Stimulated activated CD4-positive, alpha-beta T cell treated with anti-CD3 and anti-CD28 coated beads, Interleukin-15, amount 100 ng/mL, for 24 hours (primary cell): Measurements from ENCODE around the gene MFSD6.

ENCODE experiments used
- DNase-seq: peaks from one replicate; pipeline ENCODE4 v3.0.0-alpha.2; 2020

Gene MFSD6

GRCh38 chr2:190443055-190443454 is 34.9 kb downstream of the MFSD6 start:
- DNase-seq, result no peak

DNA sequence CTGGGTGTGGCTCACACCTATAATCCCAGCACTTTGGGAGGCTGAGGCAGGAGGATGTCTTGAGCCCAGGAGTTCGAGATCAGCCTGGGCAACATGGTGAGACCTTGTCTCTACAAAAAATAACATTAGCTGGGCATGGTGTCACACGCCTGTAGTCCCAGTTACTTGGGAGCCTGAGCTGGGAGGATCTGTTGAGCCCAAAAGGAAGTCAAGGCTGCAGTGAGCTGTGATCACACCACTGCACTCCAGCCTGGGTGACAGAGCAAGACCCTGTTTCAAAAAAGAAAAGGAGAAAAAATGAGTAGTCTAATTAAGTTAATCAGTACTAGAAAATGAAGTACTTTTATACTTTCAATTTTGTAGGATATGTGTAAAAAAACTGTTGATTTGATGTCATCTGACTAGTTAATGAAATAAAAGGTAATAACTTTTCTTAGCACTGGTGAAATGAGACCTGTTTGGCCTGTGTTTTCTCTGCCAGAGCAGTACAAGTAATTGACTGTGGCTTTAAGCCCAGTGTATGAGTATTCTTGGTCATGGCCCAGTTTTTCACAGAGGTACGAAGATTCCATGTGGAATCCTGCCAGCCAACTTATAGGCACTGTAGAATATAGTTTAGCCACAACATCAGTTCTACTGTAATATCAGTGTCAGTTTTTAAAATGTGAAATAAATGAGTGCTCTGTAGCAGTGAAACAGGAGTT is 35.8 kb downstream of the MFSD6 start:
- DNase-seq, result no peak

DNA sequence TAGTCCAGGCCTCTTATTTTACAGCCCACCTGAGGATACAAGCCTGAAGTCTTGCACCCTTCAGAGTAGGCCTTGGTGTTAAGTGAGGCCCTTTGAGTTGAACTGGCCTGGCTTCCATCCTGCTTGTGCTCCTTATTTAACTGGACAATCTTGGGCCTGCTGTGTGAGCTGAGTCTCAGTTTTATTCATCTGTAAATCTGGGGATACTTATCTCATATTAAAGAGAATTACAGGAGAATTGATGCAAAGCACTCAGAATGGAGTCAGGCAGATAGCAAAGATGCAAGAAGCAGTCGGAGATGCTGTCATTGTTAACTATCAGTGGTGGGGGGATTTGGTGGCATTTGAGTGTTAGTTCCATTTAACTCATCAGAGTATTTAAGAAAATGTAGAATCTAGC is 36.8 kb downstream of the MFSD6 start:
- no peak for DNase-seq

DNA sequence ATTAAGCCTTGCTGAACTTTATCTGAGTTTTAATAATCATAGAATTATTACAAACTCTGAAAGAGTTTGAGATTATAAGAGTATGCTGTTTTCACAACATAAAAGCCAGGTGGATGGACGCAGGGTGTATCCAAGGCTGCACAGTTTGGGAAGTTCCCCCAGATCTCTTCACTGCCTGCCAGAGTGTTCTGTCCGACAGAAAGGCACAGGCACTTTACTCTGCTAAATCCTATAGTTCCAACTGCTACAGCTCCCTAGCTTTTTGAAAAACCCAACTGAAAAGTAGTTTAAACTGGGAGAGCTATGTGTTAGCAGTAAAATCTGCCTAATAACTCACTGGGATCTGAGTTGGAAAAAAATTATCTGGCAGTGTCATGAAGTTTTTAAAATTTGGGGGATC is 38.0 kb downstream of the MFSD6 start:
- no peak for DNase-seq

- no peak for DNase-seq
Measured at GRCh38 chr2:190446750-190447516, 38.8 kb downstream of the MFSD6 start.

DNA sequence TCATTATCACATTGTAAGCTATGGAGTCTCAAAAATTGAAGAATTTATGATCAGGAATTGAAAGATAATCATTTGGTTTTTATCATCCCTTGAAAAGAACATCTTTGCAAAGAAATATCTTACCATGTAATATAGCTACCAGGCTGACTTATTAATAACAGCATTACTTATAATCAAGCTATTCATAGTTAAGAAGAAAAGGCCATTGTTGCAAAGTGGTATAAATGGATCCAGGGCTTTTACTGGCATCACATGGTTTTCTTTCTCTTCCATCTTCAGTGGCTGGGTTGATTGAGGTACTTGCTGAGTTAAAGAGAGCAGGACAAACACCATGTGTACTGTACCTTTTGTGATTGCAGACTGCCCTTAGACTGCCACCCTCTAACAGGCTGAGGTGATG is 39.6 kb downstream of the MFSD6 start:
- DNase-seq, result no peak

- no peak for DNase-seq
Measured at GRCh38 chr2:190449925-190450324, 41.8 kb downstream of the MFSD6 start.

- DNase-seq, result no peak
Measured at GRCh38 chr2:190450363-190450762, 42.2 kb downstream of the MFSD6 start.

GRCh38 chr2:190451561-190452176 is 43.5 kb downstream of the MFSD6 start:
- DNase-seq, result no peak

DNA sequence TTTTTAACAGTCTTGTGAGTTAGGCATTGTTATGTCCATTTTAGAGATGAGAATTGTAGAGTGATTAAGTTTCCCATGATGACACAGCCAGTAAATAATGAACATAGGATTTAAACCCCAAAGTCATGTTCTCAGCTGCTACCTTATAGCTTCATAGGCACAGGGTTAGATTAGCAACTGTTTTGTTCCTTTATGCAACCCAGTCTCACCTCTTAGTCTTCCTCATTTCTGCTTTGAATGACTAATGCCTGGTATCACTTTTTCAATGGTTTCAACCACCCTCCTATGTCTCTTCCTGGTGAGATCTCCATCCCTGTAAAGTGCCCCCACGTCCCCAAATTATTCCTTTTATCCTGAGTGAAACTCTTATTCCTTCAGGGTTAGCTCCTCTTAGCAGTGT is 44.3 kb downstream of the MFSD6 start:
- no peak for DNase-seq

GRCh38 chr2:190454795-190455194 is 46.6 kb downstream of the MFSD6 start:
- no peak for DNase-seq

- no peak for DNase-seq
Measured at GRCh38 chr2:190455358-190456095, 47.4 kb downstream of the MFSD6 start.

DNA sequence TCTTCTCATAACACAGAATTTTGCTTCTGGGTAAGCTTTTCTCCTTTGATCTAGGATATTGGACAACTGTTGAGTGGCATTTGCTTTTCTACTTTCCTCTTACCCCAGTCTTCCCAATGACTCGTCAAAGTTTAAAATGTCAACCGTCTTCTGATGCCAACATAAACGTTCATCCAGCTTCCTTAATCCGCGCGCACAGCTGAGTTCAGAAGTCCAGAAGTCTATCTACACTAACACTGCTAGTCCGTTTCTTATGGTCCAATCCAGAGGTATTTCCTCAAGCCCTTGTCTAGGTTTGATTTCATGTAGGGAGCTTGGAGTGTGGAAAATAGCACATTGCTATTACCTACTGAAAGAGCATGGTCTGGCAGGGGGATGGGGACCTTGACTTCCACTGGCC is 48.7 kb downstream of the MFSD6 start:
- no peak for DNase-seq

DNA sequence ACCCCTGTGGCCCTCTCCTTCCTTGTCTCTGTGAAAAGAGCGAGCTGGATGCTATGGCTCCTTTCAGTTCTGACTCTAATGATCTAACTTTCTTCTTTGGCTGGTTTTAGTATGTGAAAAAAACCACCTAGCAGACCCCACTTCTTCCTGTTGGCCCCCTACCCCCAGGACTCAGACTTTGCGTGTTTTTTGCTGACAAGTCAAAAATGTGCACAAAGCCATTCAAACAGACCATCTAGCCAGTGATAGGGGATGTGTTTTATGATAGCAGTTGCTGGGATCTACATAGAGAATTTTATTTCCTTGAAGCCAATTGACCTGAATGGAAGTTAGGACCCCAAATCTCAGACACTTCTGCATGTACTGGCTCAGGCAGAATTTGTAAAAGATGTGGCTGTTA is 49.1 kb downstream of the MFSD6 start:
- no peak for DNase-seq

DNA sequence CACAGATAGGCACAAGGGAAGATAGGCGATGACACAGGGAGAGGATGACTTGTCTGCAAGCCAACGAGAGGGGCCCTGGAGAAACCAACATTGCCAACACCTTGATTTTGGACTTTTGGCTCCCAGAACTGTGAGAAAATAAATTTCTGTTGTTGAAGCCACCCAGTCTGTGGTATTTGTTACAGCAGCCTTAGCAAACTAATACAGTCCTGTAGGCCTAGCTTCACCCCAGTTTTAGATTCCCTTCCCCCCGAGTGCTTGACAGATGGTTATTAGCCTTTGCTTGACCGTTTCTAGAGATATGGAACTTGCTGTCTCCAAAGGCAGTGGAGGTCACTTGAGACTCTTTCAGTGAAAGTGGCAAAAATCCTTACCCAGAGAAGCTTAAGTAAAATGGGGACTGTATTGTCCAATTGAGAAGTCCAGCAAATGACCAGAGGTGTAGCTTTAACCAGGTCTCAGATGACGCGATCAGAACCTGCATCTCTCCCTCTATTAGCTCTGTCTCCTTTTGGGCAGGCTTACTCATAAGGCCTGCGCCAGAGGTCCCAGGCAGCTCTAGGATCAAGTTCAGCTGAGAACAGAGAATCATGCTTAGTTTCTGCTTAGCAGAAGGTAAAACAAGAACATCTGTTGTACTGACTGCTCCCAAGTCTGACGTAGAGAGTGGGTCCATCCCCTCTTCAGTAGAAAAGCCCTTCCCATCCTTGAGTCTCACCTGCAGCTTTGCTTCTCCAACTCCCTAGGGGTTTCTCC is 50.4 kb downstream of the MFSD6 start:
- DNase-seq, result no peak

DNA sequence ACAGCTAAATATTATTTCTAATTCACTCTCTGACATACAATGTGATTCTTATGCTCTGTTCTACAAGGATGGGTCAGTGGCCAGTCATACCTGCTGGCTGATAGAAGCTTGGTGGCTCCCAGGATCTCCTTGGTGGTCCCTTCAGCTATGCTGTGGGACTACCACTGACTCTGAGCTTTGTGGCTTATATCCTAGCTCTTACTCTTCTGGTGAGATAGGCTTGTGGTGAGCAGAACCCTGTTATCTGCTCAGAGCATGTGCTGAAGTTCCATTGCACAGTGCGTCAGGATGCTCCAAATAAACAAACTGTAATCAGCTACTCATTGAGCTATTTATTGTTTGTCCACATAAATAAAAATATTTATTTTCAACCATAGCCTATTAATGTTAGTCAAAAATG is 51.7 kb downstream of the MFSD6 start:
- DNase-seq, result no peak

- no peak for DNase-seq
Measured at GRCh38 chr2:190460487-190460886, 52.3 kb downstream of the MFSD6 start.

GRCh38 chr2:190462181-190462580 is 54.0 kb downstream of the MFSD6 start:
- no peak for DNase-seq

DNA sequence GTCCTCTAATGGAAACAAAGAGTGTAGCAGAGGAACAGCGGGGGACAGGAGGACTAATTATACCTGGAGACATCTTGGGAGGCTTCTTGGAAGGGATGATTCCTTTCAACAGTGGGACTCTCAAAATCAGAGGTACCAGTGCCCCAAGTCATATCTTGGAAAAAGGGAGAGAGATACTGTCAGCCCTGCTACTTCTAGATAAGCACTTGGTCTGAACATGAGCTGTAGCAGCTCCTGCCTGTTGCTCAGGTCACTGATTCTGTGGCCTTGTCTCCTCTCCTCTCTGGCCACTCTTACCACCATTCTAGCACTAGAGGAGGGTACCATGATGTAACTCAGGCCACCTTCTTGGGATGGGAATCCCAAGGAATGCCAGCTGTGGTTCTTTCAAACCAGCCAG is 54.5 kb downstream of the MFSD6 start:
- no peak for DNase-seq

- no peak for DNase-seq
Measured at GRCh38 chr2:190465060-190465459, 56.9 kb downstream of the MFSD6 start.

DNA sequence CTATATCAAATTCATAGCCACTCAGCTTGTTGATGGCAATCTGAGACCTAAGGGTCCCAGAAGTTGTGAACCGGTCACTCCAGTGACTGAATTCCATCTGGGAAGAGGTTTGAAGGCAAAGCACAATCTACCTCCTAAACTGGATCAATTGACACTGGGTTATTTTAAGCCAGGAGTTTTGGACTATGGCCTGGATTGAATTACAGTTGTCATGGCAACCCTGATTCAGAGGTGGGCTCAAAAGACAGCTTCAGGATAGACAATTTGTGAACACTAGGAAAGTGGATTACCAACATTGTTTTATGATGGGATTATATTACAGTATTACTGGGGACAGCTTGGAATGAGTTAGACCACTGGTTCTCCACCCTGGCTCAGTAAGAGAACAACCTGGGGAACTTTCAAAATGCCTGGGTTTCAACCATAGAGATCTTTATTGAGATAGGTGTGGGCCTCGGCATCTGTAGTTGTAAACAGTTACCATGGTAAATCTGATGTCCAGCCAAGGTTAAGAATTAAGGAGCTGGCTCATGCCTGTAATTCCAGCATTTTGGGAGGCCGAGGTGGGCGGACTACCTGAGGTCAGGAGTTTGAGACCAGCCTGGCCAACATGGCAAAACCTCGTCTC is 58.8 kb downstream of the MFSD6 start:
- no peak for DNase-seq

DNA sequence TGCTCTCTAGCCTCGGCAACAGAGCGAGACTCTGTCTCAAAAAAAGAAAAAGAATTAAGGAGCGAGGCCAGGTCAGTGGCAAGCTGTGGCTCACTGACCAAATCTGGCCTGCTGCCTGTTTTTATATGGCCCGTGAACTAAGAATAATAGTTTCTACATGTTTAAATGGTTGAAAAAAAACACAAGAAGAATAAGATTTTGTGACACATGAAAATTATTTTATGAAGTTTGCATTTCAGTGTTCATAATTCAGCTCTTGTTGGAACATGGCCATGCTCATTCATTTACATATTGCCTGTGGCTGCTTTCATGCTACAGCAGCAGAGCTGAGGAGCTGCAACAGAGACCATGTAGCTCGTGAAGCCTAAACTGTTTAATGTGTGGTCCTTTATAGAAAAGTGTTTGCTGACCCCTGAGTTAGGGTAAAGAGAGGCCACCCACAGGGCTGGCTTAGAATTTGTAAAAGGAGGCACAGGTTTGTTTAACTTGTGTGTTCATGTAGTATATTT is 59.5 kb downstream of the MFSD6 start:
- no peak for DNase-seq
